H1 (cell line): ENCODE measurements around the gene ACTN2. TPM values are rescaled to one million over a fixed set of nuclear protein-coding genes. Genes with fewer than 3 reads are reported as not detected.

Source experiments
- CTCF ChIA-PET: fragments of 300-600 bp; sonication (Branson Sonifier 250); formaldehyde crosslinking; loops from one replicate; lab custom pipeline; 2021; ENCODE audit not compliant: partially characterized antibody; lab: Charles Lee
- POLR2A ChIA-PET: fragments of 300-600 bp; sonication (Branson Sonifier 250); formaldehyde crosslinking; loops from one replicate; lab custom pipeline; 2021; ENCODE audit warnings: inconsistent platforms; ENCODE audit not compliant: partially characterized antibody; lab: Charles Lee
- DNase-seq, 2 experiments: peaks; one replicate each; pipeline versions ENCODE4 v3.0.0 to v3.0.0-alpha.2; 2010 to 2022; ENCODE audit warnings: low spot score in 2 of 2, low read depth in 1 of 2, mixed read lengths in 1 of 2
- FAIRE-seq: peaks from 2 replicates; lab custom pipeline; 2011; peaks lifted over from hg19 to GRCh38; lab: Jason Lieb, UNC
- H2AFZ ChIP-seq: 2 replicates; pipeline ENCODE4 v1.8.1; 2012; ENCODE audit warnings: low read length, inconsistent platforms
- H2AK5ac ChIP-seq: 2 replicates; pipeline ENCODE4 v1.6.1; 2013; ENCODE audit warnings: low read depth, low read length
- H2BK120ac ChIP-seq: replicated peaks from 2 replicates; pipeline ENCODE3; 2013; ENCODE audit warnings: low read depth, low read length, inconsistent platforms
- H2BK12ac ChIP-seq: 2 replicates; pipeline ENCODE4 v1.6.1; 2013; ENCODE audit warnings: low read depth, low read length
- H2BK15ac ChIP-seq: 2 replicates; pipeline ENCODE4 v1.6.1; 2013; ENCODE audit warnings: low read length
- H2BK20ac ChIP-seq: 2 replicates; pipeline ENCODE4 v1.6.1; 2013; ENCODE audit warnings: low read length
- H2BK5ac ChIP-seq: 2 replicates; pipeline ENCODE4 v1.6.1; 2013; ENCODE audit warnings: low read depth, low read length
- H3K14ac ChIP-seq: 2 replicates; pipeline ENCODE4 v1.6.1; 2013; ENCODE audit warnings: inconsistent platforms; ENCODE audit not compliant: insufficient read length
- H3K18ac ChIP-seq: 2 replicates; pipeline ENCODE4 v1.6.1; 2013; ENCODE audit warnings: low read length; ENCODE audit errors: extremely low read depth
- H3K23ac ChIP-seq: 2 replicates; pipeline ENCODE4 v1.6.1; 2013; ENCODE audit warnings: inconsistent platforms; ENCODE audit not compliant: insufficient read length
- H3K23me2 ChIP-seq: 2 replicates; pipeline ENCODE4 v1.6.1; 2013; ENCODE audit warnings: low read depth, low read length
- H3K27ac ChIP-seq: 2 replicates; pipeline ENCODE4 v1.6.1; 2011; ENCODE audit warnings: low read depth, low read length, inconsistent platforms
- H3K27me3 ChIP-seq, 4 experiments: replicated peaks in 1 of 4; 1 replicate in 1 of 4; 2 replicates in 3 of 4; pipeline versions ENCODE4 v1.6.1 to v1.8.1; 2011 to 2013; ENCODE audit warnings: low read length in 3 of 4, mild to moderate bottlenecking in 3 of 4, inconsistent platforms in 2 of 4, mixed read lengths in 2 of 4, moderate library complexity in 1 of 4; ENCODE audit not compliant: control insufficient read depth in 3 of 4, insufficient read depth in 3 of 4; ENCODE audit errors: extremely low read depth in 1 of 4
- H3K36me3 ChIP-seq, 4 experiments: 2 replicates each; pipeline versions ENCODE4 v1.6.1 to v1.8.1; 2011 to 2013; ENCODE audit warnings: mild to moderate bottlenecking in 4 of 4, low read length in 3 of 4, moderate library complexity in 2 of 4, control low read depth in 1 of 4, inconsistent platforms in 1 of 4; ENCODE audit not compliant: insufficient read depth in 4 of 4, control insufficient read depth in 2 of 4
- H3K4ac ChIP-seq: replicated peaks from 2 replicates; pipeline ENCODE3; 2013; ENCODE audit warnings: low read length, low read depth, mixed read lengths, inconsistent platforms; ENCODE audit not compliant: insufficient read length
- H3K4me1 ChIP-seq, 4 experiments: replicated peaks in 1 of 4; 1 replicate in 1 of 4; 2 replicates in 3 of 4; pipeline versions ENCODE4 v1.6.1 to v1.8.1; 2011 to 2013; ENCODE audit warnings: low read length in 3 of 4, inconsistent platforms in 2 of 4, mixed read lengths in 1 of 4; ENCODE audit not compliant: insufficient read depth in 4 of 4, control insufficient read depth in 3 of 4
- H3K4me2 ChIP-seq, 2 experiments: 2 replicates each; pipeline versions ENCODE4 v1.6.1 to v1.8.1; 2011 to 2013; ENCODE audit warnings: low read depth in 2 of 2, low read length in 2 of 2, control low read depth in 1 of 2, inconsistent platforms in 1 of 2, mild to moderate bottlenecking in 1 of 2; ENCODE audit not compliant: insufficient read depth in 1 of 2
- H3K4me3 ChIP-seq, 4 experiments: fragments of 200-600, 300-600 bp in 1 of 4; sonication (generic), shearing (Covaris generic), sonication (Bioruptor Twin) in 1 of 4; 2 replicates each; pipeline versions ENCODE4 v1.5.1 to v1.8.1; 2011 to 2016; ENCODE audit warnings: low read length in 4 of 4, low read depth in 3 of 4, control low read depth in 2 of 4, inconsistent platforms in 2 of 4, mild to moderate bottlenecking in 2 of 4, mixed read lengths in 1 of 4, moderate library complexity in 1 of 4; ENCODE audit not compliant: insufficient read depth in 2 of 4; ENCODE audit errors: extremely low read depth in 1 of 4
- H3K56ac ChIP-seq: replicated peaks from 2 replicates; pipeline ENCODE3; 2013; ENCODE audit warnings: low read depth, mild to moderate bottlenecking, mixed read lengths, low read length, inconsistent platforms; ENCODE audit not compliant: insufficient read length
- H3K79me1 ChIP-seq: 2 replicates; pipeline ENCODE4 v1.6.1; 2013; ENCODE audit warnings: low read depth, low read length, control low read depth
- H3K79me2 ChIP-seq, 2 experiments: 2 replicates each; pipeline versions ENCODE4 v1.6.1 to v1.8.1; 2012 to 2013; ENCODE audit warnings: low read length in 2 of 2, mild to moderate bottlenecking in 2 of 2, inconsistent platforms in 1 of 2; ENCODE audit not compliant: insufficient read depth in 2 of 2, control insufficient read depth in 1 of 2
- H3K9ac ChIP-seq, 4 experiments: replicated peaks in 1 of 4; 1 replicate in 1 of 4; 2 replicates in 3 of 4; pipeline versions ENCODE4 v1.6.1 to v1.8.1; 2011 to 2013; ENCODE audit warnings: low read depth in 3 of 4, low read length in 3 of 4, control low read depth in 2 of 4, mild to moderate bottlenecking in 2 of 4, moderate library complexity in 2 of 4, inconsistent platforms in 1 of 4; ENCODE audit errors: extremely low read depth in 1 of 4
- H3K9me3 ChIP-seq, 2 experiments: 2 replicates each; pipeline versions ENCODE4 v1.6.1 to v1.8.1; 2012 to 2013; ENCODE audit warnings: mild to moderate bottlenecking in 2 of 2, moderate library complexity in 2 of 2, control low read depth in 1 of 2, inconsistent platforms in 1 of 2, low read depth in 1 of 2, low read length in 1 of 2, mixed read lengths in 1 of 2; ENCODE audit not compliant: insufficient read depth in 2 of 2
- H4K20me1 ChIP-seq, 2 experiments: replicated peaks in 1 of 2; 2 replicates each; pipeline versions ENCODE3 to v1.8.1; 2011 to 2013; ENCODE audit warnings: inconsistent platforms in 2 of 2, low read length in 2 of 2, mild to moderate bottlenecking in 1 of 2; ENCODE audit not compliant: insufficient read depth in 2 of 2, control insufficient read depth in 1 of 2
- H4K5ac ChIP-seq: 2 replicates; pipeline ENCODE4 v1.6.1; 2013; ENCODE audit warnings: low read length, low read depth, mixed read lengths, inconsistent platforms; ENCODE audit not compliant: insufficient read length
- H4K8ac ChIP-seq: 2 replicates; pipeline ENCODE4 v1.8.0; 2013; ENCODE audit warnings: mild to moderate bottlenecking, moderate library complexity, low read length, inconsistent platforms; ENCODE audit not compliant: insufficient read depth; ENCODE audit errors: extremely low read depth
- H4K91ac ChIP-seq: replicated peaks from 2 replicates; pipeline ENCODE3; 2013; ENCODE audit warnings: low read length, mixed read lengths, inconsistent platforms; ENCODE audit not compliant: insufficient read length
- GABPA ChIP-seq: IDR thresholded peaks from 2 replicates; pipeline ENCODE4 v1.6.1; 2011; ENCODE audit warnings: mild to moderate bottlenecking, low read length, moderate library complexity, borderline replicate concordance; ENCODE audit not compliant: insufficient read depth
- RFX5 ChIP-seq: IDR thresholded peaks from 2 replicates; pipeline ENCODE4 v1.6.1; 2011; ENCODE audit warnings: low read depth, low read length, improper control_type of control experiment, borderline replicate concordance
- RNF2 ChIP-seq: fragments of 200-900, 300-1000 bp; sonication (generic); IDR thresholded peaks from 2 replicates; pipeline ENCODE4 v1.7.1; 2016; ENCODE audit warnings: borderline replicate concordance, low read depth, mild to moderate bottlenecking, antibody characterized with exemption, low read length; ENCODE audit not compliant: poor library complexity, severe bottlenecking; ENCODE audit errors: missing control alignments
- RXRA ChIP-seq: IDR thresholded peaks from 2 replicates; pipeline ENCODE4 v1.6.1; 2011; ENCODE audit warnings: low read depth, mild to moderate bottlenecking, low read length, moderate library complexity; ENCODE audit not compliant: insufficient read depth
- TEAD4 ChIP-seq: IDR thresholded peaks from 2 replicates; pipeline ENCODE4 v1.6.1; 2012; ENCODE audit warnings: low read depth, low read length, inconsistent platforms, mixed read lengths
- WGBS, 2 experiments: shearing (Covaris generic) in 1 of 2; methylation state at CpG; one replicate each; pipeline versions ENCODE4 v1.1.6 to v1.1.7; 2013 to 2015; ENCODE audit warnings: low lambda C conversion rate in 2 of 2, mixed read lengths in 2 of 2, inconsistent platforms in 1 of 2, low coverage in 1 of 2, missing lambda C conversion rate in 1 of 2; ENCODE audit not compliant: insufficient replicate concordance in 2 of 2, insufficient coverage in 1 of 2, insufficient read length in 1 of 2; ENCODE audit errors: extremely low coverage in 1 of 2, missing lambda C conversion rate in 1 of 2; 5-methylcytosine and 5-hydroxymethylcytosine counted together
- polyA plus RNA-seq, 7 experiments: library from polyadenylated mRNA; depleted of rRNA in 3 of 7; stranded (reverse) in 5 of 7; unstranded in 2 of 7; fragments of >200 nt in 5 of 7; fragments of 200-250 nt in 2 of 7; gene quantifications; 1 replicate in 5 of 7; 2 replicates in 1 of 7; 4 replicates in 1 of 7; pipeline versions ENCODE4 v1.2.1 to v1.2.3, GENCODE V29; 2011 to 2013; ENCODE audit warnings: missing spikeins in 2 of 7, mixed read lengths in 2 of 7
- total RNA-seq: library from RNA; stranded (reverse); fragmentation: NEBNext Ultra II Directional; extraction: Animal tissue kit (Norgen Biotek cat#: 25700); gene quantifications from 2 replicates; pipeline ENCODE4 v1.2.1, GENCODE V29; 2021

Gene ACTN2
- total and polyA plus RNA-seq, 2 of the 8 experiments (the other 6 are each of a cell fraction or from before 2014, with no cell fraction given) = 1.9 to 4.1 TPM

DNA sequence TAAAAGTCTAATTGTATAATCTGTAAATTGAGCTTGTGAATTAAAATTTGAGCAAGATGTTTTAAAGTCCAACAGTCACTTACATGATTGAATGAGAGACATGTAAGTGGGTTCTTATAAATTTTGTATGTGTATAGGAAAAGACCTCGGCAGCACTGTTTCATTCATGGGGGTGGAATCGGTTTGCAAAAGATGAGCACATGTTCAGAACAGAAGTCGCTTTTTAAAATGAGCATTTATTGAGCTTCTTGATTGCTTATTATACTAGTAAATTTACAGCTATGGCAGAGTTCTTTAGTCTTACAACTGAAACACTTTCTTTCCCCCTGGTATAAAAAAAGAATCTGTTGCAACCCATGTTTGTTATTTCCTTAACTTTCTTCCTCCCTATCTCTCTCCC lies 33.9 kb downstream of the ACTN2 start:
- WGBS, 2 experiments = 62% methylated on average over 3 of the region's 3 CpGs; no CpG with 5 or more reads in 1 of the 2 experiments
- CTCF ChIA-PET = interaction anchor here (1.0 to 1.6 kb wide), 4 partner anchors 38 to 111 kb away, joined by 3 read pairs; no protein-coding TSS in a partner anchor
- POLR2A ChIA-PET = interaction anchor here (1.5 kb wide), 1 partner anchor 33 kb away, joined by 3 read pairs; the partner anchor contains the start of gene ACTN2

More for the DNA sequence above, 33.9 kb downstream of the ACTN2 start:
- Histone ChIP-seq H2BK12ac (no peak overlapping the region), H2BK15ac (no peak overlapping the region), H2BK20ac (no peak overlapping the region), H4K8ac (no peak overlapping the region), H4K91ac (no peak overlapping the region), H3K9ac (no peak overlapping the region), H4K20me1 (no peaks in the 10 kb centered on the region), H3K4me3 (no peak overlapping the region), H3K36me3 (peaks cover 0 to 2% (median 0%) of the 10 kb centered on the region in 4 experiments; a peak in 1 of 8 replicates), H3K4me2 (no peak overlapping the region), H3K4ac (no peak overlapping the region), H2AK5ac (no peak overlapping the region), H3K79me1 (no peaks in the 10 kb centered on the region), H3K4me1 (no peaks in the 10 kb centered on the region), H3K14ac (no peak overlapping the region), H2AFZ (no peak overlapping the region), H3K18ac (no peak overlapping the region), H3K23me2 (no peaks in the 10 kb centered on the region), H2BK5ac (no peak overlapping the region), H3K23ac (no peak overlapping the region), H3K56ac (no peak overlapping the region), H3K27me3 (no peaks in the 10 kb centered on the region), H3K79me2 (no peaks in the 10 kb centered on the region), H2BK120ac (no peak overlapping the region)
- no peak for FAIRE-seq
- DNase-seq = no peak
- TF ChIP-seq RNF2 (no peak), TEAD4 (no peak), RXRA (no peak), GABPA (no peak), RFX5 (no peak)
- TF ChIP-seq, all 59 proteins: peak for 0
- Histone ChIP-seq H3K9me3 (no peaks in the 10 kb centered on the region), H4K5ac (no peak overlapping the region), H3K27ac (no peak overlapping the region)
